ENCODE data around the gene JOSD1. TPM values are rescaled to one million over a fixed set of nuclear protein-coding genes. Genes with fewer than 3 reads are reported as not detected.

The JOSD1 gene
- total and polyA plus RNA-seq, 9 of the 15 experiments (the other 6 are each of a cell fraction or from before 2014, with no cell fraction given), result 8.9 to 39.1 (median 30.4) TPM

DNA sequence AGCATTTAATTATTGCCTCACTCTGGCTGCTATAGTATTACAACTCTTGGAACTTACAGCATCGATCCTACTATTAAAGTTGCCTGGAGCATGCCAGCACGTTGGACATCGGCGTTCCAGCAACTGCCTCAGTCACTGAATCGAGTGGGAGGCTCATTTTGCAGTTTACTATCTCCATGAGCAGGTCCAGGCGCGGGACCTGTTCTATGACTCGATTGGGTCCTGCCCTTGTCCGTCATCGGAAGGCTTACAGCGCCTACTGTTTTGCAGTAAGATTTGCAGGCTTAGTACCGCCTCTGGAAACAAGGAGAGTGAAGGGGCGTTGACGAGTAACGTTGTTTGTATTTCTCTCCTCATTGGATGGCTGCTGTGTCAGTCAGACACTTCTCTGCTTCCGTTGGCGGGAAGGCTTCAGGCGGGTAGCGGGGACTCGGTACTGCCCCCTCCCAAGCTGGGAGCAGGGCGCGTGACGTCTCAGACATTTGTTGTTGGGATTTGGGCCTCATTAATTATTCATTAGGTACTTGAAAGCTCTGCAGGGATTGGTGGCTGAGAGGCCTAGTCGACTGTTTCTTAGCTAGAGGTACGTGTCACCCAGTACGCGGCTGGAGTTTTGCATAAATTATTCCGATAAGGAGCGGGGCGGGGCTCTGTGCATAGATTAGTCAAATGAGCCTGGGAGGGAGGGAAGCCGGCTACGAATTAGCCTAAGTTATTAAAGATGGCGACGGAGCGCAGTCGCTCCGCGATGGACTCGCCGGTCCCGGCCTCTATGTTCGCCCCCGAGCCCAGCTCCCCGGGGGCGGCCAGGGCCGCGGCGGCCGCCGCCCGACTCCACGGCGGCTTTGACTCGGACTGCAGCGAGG is 4.7 kb upstream of the JOSD1 start, which contains the start of gene GTPBP1 (continued):
- TF ChIP-seq SLC30A9 (CRISPR knock-in tag; IDR thresholded peaks at IDR 0.05), result no peak
- no peak for TF ChIP-seq GATAD2A (IDR thresholded peaks at IDR 0.05)
- peak; percentile 71 to 77 for TF ChIP-seq NRF1 (conservative IDR thresholded peaks at IDR 0.05 in 1 of 2, IDR thresholded peaks at IDR 0.05 in 1 of 2)
- TF ChIP-seq CREB1 (IDR thresholded peaks at IDR 0.05), result peak; percentile 85
- TF ChIP-seq CREB1 (CRISPR knock-in tag; IDR thresholded peaks at IDR 0.05), result peak; percentile 92
- TF ChIP-seq ZKSCAN8 (CRISPR knock-in tag; IDR thresholded peaks at IDR 0.05), result no peak
- no peak for TF ChIP-seq PCBP2 (IDR thresholded peaks at IDR 0.05; ENCODE audit: low read depth, low read length, poor library complexity, severe bottlenecking)
- no peak for TF ChIP-seq CBX8 (IDR thresholded peaks at IDR 0.05; ENCODE audit: borderline replicate concordance, extremely low read depth, low read depth, low read length, poor library complexity, severe bottlenecking)
- TF ChIP-seq SMAD1 (IDR thresholded peaks at IDR 0.05; ENCODE audit: low read depth, low read length, partially characterized antibody), result peak; percentile 8
- TF ChIP-seq, protein P1, sequence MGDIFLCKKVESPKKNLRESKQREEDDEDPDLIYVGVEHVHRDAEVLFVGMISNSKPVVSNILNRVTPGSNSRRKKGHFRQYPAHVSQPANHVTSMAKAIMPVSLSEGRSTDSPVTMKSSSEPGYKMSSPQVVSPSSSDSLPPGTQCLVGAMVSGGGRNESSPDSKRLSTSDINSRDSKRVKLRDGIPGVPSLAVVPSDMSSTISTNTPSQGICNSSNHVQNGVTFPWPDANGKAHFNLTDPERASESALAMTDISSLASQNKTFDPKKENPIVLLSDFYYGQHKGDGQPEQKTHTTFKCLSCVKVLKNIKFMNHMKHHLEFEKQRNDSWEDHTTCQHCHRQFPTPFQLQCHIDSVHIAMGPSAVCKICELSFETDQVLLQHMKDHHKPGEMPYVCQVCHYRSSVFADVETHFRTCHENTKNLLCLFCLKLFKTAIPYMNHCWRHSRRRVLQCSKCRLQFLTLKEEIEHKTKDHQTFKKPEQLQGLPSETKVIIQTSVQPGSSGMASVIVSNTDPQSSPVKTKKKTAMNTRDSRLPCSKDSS (IDR thresholded peaks at IDR 0.05; ENCODE audit: low read depth, partially characterized antibody), result no peak
- TF ChIP-seq SP2 (IDR thresholded peaks at IDR 0.05; ENCODE audit: extremely low read depth, low read depth, low read length, poor library complexity, severe bottlenecking), result peak; percentile 70
- peak; percentile 58 for TF ChIP-seq NEUROD1 (IDR thresholded peaks at IDR 0.05; ENCODE audit: borderline replicate concordance, low read depth, low read length, partially characterized antibody)
- TF ChIP-seq TCF7 (IDR thresholded peaks at IDR 0.05; ENCODE audit: borderline replicate concordance), result no peak
- no peak for TF ChIP-seq TSC22D4 (tag; IDR thresholded peaks at IDR 0.05)
- no peak for TF ChIP-seq TSHZ1 (CRISPR knock-in tag; IDR thresholded peaks at IDR 0.05)
- TF ChIP-seq MAFK (IDR thresholded peaks at IDR 0.05; ENCODE audit: low read length), result peak; percentile 41
- peak; percentile 55; the same call in 1 of the 2 replicates for TF ChIP-seq CBFA2T3 (IDR thresholded peaks at IDR 0.05)
- no peak for TF ChIP-seq KAT7 (CRISPR knock-in tag; IDR thresholded peaks at IDR 0.05; ENCODE audit: borderline replicate concordance)
- TF ChIP-seq TAF1 (IDR thresholded peaks at IDR 0.05; ENCODE audit: control insufficient read depth, extremely low read depth, insufficient read depth, low read length, severe bottlenecking), result peak; percentile 82
- peak; percentile 55 for TF ChIP-seq C11orf30 (IDR thresholded peaks at IDR 0.05; ENCODE audit: low read depth)
- 0 out of 2 replicates have a peak, but pooled peaks have one; percentile 78 for TF ChIP-seq ZNF316 (IDR thresholded peaks at IDR 0.05)
- TF ChIP-seq MTF1 (CRISPR knock-in tag; IDR thresholded peaks at IDR 0.05; ENCODE audit: borderline replicate concordance), result no peak
- TF ChIP-seq ATF7 (IDR thresholded peaks at IDR 0.05), result peak; percentile 87
- TF ChIP-seq ZNF699 (CRISPR knock-in tag; IDR thresholded peaks at IDR 0.05; ENCODE audit: insufficient replicate concordance), result no peak

Measured in K562 (cell line).